HG02943 (cell line): ENCODE measurements around the gene FANCC.

Source experiments
- ATAC-seq: cut with Tn5 transposase; IDR thresholded peaks from one replicate; pipeline ENCODE4 v1.9.1; 2021; ENCODE audit warnings: mild to moderate bottlenecking, low read depth, moderate library complexity; ENCODE audit not compliant: unreplicated experiment

FANCC gene, protein sequence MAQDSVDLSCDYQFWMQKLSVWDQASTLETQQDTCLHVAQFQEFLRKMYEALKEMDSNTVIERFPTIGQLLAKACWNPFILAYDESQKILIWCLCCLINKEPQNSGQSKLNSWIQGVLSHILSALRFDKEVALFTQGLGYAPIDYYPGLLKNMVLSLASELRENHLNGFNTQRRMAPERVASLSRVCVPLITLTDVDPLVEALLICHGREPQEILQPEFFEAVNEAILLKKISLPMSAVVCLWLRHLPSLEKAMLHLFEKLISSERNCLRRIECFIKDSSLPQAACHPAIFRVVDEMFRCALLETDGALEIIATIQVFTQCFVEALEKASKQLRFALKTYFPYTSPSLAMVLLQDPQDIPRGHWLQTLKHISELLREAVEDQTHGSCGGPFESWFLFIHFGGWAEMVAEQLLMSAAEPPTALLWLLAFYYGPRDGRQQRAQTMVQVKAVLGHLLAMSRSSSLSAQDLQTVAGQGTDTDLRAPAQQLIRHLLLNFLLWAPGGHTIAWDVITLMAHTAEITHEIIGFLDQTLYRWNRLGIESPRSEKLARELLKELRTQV

GRCh38 chr9:95317119-95317892 lies at the start of gene FANCC:
Gene FANCC, minus strand, starts transcription at chr9:95317709. Its CDS starts 68,418 bp downstream, at chr9:95249291.
- ATAC-seq, result peak; percentile 57

DNA sequence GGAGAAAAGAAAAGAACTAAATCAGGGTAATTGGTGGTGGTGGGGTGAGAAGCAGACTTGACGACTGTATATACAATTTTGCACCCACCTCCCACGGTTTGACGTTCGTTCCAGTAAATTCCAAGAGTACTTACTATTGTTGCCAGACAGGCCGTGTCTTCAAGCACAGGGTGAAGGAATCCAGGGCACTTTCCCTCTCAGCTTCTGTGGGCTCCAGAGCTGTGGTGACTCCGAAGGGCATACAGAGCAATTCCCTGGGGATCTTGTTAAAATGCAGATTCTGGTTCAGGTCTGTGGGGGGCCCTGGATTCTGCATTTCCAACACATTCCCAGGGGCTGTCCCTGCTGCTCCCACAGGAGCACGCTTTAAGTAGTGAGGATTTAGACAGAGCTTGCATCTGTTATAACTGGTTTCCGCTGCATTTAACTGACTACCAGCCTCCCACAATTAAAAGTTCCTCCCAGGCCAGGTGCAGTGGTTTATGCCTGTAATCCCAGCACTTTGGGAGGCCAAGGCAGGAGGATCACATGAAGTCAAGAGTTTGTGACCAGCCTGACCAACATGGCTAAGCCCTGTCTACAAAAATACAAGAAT lies 49.3 kb upstream of the FANCC start:
- no peak for ATAC-seq

- ATAC-seq, result no peak
Observed at GRCh38 chr9:95365766-95366165, 48.3 kb upstream of the FANCC start.

DNA sequence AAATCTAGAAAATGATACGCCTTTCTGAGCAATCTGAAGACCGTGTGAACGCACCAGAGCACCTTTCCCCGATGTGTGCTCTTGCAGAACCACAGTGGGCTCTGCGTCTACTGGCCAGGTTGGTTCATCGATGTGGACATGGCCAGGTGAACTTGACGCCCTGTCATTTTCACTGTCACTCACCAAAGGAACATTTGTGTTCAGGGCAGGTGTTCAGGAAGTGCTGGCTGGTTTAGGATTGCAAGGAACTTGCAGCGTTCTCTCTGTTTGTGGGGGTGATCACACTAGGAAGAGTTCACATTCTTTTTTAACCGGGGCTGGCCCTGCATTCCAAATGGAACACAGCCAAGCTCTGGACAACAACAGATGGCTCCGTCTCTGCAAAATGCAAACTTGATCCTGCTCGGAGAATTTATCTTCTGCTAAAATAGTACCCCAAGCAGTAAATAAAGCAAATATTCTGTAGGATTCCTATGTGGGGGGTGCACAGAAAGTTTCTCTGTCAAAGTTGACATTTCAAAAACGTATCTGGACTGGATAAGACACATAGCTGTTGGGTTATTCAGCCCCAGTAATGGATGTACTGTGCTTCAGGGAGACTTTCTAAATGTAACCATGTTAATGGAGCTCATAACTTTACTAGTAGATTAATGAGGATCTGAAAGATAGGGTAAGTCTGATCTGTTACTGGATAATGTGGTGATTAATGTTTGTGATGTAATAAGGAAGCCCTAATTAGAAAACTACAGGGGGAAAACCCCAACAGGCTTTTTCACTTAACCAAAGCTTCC lies 45.7 kb upstream of the FANCC start:
- no peak for ATAC-seq

- no peak for ATAC-seq
Observed at GRCh38 chr9:95360866-95361265, 43.4 kb upstream of the FANCC start.

- ATAC-seq, result no peak
Observed at GRCh38 chr9:95357316-95357715, 39.8 kb upstream of the FANCC start.

- no peak for ATAC-seq
Observed at GRCh38 chr9:95355500-95355899, 38.0 kb upstream of the FANCC start.

- ATAC-seq, result no peak
Observed at GRCh38 chr9:95351051-95351450, 33.5 kb upstream of the FANCC start.

GRCh38 chr9:95350266-95350665 lies 32.8 kb upstream of the FANCC start:
- ATAC-seq, result no peak

DNA sequence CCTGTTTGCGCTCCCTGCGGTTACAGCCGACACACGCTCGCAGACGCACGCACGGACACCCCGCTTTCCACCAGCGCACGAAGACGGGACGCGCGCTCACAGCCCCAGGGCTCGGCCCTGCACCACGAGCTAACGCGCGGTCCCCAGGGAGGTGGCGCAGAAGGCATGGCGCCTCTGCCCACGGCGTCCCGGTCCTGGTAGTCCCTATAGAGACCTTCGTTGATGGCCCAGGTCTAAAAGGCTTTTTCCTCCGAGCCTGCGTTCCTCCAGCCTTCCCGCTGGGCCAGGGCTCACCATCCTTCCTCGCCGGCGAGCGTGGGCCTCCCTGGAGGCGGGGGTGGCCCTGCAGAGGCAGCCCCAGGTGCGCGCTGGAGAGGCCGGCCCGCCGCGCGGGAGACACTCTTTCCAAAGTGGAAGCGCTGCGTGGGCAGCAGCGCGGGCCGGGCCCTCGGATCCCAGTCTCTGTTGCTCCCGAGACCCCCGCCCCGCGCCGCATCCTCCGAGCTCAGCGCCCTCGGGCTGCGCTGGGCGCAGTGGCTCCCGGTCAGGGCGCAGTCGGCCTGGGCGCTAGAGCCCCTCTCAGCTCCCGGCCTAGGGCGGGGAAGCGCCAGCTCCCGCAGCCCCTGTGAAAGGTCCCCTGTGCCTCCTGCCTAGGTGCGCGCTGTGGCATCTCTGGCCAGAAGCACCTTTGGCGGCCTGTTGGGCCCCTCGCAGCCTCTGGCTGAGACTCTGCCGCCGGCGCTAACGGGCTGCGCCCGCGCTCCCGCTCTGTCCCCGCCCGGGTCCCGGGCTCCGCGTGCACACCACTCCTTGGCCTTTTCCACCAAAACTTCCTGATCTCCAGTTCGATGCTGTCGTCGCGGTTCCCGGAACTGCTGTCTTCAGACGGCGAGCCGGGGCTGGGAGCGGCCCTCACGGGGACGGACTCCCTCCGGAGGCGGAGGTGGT lies 31.9 kb upstream of the FANCC start:
- ATAC-seq, result no peak

DNA sequence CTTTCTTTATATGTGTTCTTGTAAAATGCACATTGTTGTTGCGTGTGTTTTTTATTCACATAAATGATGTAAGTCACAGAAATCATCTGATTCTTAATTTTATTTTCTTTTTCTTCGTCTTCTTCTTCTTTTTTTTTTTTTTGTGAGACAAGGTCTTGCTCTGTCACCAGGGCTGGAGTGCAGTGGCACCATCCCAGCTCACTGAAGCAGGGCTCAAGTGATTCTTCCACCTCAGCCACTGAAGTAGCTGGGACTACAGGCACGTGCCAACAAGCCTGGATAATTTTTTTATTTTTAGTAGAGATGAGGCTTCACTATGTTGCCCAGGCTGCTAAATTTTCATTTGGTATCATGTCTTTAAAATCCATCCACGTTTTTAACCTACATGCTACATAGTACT lies 28.5 kb upstream of the FANCC start:
- no peak for ATAC-seq

- ATAC-seq, result no peak
Observed at GRCh38 chr9:95344735-95345325, 27.3 kb upstream of the FANCC start.

GRCh38 chr9:95343725-95344287 lies 26.3 kb upstream of the FANCC start:
- no peak for ATAC-seq

DNA sequence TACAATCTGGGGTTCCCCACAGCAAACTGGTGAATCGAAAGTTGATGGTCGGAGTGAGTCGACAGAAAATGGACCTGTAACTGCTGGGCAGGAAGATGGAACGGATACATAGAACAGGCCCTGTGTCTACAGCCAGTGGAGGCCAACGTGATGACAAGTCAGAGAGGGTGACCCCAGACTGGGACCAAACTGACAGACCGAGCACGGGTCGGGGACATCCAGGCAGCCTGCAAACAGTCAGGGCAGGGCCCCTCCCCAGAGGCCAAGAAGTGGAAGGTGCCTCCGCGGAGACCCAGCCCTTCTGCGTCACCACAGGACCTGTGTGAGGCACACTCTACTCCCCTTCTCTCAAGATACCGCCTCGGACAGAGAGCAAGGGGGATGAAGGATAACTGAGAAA lies 25.1 kb upstream of the FANCC start:
- ATAC-seq, result no peak

DNA sequence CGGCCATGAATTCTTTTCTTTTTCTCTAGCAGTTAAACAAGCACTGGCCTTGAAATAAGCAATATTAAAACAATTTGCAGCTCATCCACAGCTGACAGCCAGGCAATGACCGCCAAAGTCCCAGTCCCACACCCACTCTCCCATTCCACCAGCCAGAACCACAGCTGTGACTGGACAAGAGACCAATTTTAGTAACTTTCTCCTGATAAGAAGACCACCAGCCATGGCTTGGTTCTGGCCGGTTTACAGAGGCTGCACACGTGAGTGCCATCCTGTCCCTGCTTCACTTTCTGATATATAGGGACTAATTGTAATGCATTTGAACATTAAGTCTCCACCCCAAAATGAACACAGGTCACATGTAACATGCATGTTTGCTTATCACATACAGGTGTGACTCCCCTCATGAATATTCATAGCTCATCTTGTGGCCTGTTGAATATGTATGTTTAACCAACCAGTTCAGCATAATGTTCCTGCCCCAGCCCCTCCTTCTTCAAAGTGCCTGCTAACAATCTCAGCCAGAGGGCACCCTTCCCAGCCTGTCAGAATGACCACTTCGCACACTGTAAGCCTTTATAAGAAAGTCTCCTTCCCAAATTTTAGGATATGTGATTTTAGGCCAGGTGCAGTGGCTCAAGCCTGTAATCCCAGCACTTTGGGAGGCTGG lies 23.9 kb upstream of the FANCC start:
- no peak for ATAC-seq

DNA sequence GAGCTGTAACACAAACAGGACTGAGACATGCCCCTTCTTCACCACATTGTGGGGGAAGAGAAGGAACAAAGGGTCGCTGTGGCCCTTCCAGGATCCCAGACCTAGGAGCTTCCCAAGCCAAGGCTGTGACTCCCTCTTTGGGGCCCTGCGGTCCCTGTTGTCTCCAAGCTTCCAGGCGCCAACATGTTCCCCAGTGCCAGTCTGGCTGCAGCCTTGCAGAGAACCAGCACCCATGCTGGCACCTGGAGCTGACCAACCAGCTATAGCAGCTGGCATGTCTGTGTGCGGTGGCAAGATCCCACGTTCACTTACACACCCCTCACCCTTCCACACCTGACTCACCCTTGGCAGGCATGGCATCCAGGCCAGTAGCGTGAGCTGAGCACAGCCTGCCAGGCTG lies 20.7 kb upstream of the FANCC start:
- ATAC-seq, result no peak

- no peak for ATAC-seq
Observed at GRCh38 chr9:95336281-95336680, 18.8 kb upstream of the FANCC start.

DNA sequence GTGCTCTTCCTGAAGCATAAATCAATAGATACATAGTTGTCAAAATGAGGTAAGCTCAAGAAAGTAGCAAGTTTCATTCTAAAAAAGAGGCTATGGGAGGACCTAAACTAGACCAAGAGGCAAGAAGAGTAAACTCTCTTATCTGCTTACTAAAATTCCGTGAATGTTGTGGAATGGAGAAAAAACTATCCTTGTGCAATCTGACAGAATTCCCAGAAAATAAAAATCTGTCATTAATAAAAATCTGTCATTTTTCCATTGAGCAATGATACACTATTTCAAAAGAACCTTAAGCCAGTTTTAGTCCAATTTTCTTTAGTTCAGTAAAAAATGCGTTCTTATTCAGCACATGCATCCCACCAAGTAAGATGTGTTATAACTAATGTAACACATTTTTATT lies 15.9 kb upstream of the FANCC start:
- ATAC-seq, result no peak
